Progenitor cell of endocrine pancreas (in vitro differentiated cells): ENCODE results near the gene FMN2. TPM values are rescaled to one million over a fixed set of nuclear protein-coding genes. Genes with fewer than 3 reads are reported as not detected.

ENCODE experiments used
- DNase-seq: peaks from one replicate; pipeline ENCODE4 v3.0.0; 2021; ENCODE audit warnings: low spot score; ENCODE audit not compliant: unreplicated experiment
- H3K27ac Mint-ChIP-seq: 2 replicates; pipeline ENCODE4 v1.8.0; 2021; ENCODE audit warnings: mild to moderate bottlenecking, moderate library complexity, mixed read lengths
- H3K27me3 Mint-ChIP-seq: 2 replicates; pipeline ENCODE4 v1.8.0; 2021; ENCODE audit warnings: mixed read lengths
- H3K36me3 Mint-ChIP-seq: 2 replicates; pipeline ENCODE4 v1.8.0; 2022; ENCODE audit warnings: mixed read lengths; ENCODE audit not compliant: insufficient read depth
- H3K4me1 Mint-ChIP-seq: 2 replicates; pipeline ENCODE4 v1.8.0; 2021; ENCODE audit warnings: low read depth, mixed read lengths
- H3K4me3 Mint-ChIP-seq: 2 replicates; pipeline ENCODE4 v1.8.0; 2021; ENCODE audit warnings: low read depth, mild to moderate bottlenecking, moderate library complexity, mixed read lengths
- H3K9me3 Mint-ChIP-seq: 2 replicates; pipeline ENCODE4 v1.8.0; 2021; ENCODE audit warnings: low read depth, mixed read lengths
- total RNA-seq: library from RNA; stranded (reverse); gene quantifications from 2 replicates; pipeline ENCODE4 v1.2.1, GENCODE V29; 2021
- TF ChIP-seq, protein P1 (sequence below): fragments of 200-600 bp; sonication (generic); IDR thresholded peaks from one replicate; pipeline ENCODE4 v1.5.0; 2021; ENCODE audit warnings: antibody characterized with exemption, mild to moderate bottlenecking; ENCODE audit not compliant: unreplicated experiment

The FMN2 gene
- total RNA-seq, 1 donor from 2014 or later, result 3.2 TPM

DNA sequence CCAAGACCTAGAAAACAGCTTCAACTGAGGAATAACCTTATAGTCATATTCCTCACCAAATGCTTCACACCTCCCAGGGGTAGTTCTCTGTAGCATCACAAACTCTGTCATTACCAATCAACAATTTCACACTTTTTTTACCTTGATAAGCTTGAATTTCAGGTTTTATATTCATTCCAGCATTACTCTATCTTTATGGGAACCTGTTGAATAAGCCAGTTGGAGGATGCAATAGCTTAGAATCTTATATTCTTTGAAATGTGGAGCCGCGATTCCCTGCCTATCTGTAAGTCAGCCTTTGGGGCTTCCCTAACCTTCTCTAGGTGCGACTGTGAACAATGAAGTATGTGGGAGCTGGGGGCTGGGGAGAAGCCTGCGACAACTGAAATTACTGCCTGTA lies 374.8 kb downstream of the FMN2 start:
- no peaks in the 10 kb centered on the region for H3K36me3 Mint-ChIP-seq
- no peaks in the 10 kb centered on the region for H3K9me3 Mint-ChIP-seq
- DNase-seq, result no peak
- H3K4me3 Mint-ChIP-seq, result no peak overlapping the region
- no peak overlapping the region for H3K27ac Mint-ChIP-seq
- TF ChIP-seq, protein P1, sequence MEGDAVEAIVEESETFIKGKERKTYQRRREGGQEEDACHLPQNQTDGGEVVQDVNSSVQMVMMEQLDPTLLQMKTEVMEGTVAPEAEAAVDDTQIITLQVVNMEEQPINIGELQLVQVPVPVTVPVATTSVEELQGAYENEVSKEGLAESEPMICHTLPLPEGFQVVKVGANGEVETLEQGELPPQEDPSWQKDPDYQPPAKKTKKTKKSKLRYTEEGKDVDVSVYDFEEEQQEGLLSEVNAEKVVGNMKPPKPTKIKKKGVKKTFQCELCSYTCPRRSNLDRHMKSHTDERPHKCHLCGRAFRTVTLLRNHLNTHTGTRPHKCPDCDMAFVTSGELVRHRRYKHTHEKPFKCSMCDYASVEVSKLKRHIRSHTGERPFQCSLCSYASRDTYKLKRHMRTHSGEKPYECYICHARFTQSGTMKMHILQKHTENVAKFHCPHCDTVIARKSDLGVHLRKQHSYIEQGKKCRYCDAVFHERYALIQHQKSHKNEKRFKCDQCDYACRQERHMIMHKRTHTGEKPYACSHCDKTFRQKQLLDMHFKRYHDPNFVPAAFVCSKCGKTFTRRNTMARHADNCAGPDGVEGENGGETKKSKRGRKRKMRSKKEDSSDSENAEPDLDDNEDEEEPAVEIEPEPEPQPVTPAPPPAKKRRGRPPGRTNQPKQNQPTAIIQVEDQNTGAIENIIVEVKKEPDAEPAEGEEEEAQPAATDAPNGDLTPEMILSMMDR, result no peak
- H3K27me3 Mint-ChIP-seq, result peaks cover 14% of the 10 kb centered on the region
- peaks cover 6% of the 10 kb centered on the region for H3K4me1 Mint-ChIP-seq

DNA sequence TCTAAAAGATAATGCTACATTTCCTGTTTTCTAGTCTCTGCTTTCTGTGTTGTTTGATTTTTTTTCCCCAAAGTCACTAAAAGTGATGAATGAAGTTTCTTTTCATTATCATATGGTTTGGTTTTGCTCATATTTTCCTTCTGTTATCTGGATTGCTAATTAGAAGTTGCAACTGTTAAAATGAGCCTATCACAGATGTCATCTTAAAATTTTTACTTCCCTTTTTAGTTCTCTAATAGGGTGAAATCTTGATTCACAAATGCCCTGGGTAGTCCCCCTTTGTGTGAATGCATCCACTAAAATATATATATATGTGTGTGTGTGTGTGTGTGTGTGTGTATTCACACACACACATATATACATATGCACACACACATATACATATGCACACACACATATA lies 376.2 kb downstream of the FMN2 start:
- Mint-ChIP-seq H3K4me1 (peaks cover 8% of the 10 kb centered on the region), H3K9me3 (no peaks in the 10 kb centered on the region), H3K27ac (no peak overlapping the region), H3K4me3 (no peak overlapping the region), H3K27me3 (peaks cover 10% of the 10 kb centered on the region), H3K36me3 (no peaks in the 10 kb centered on the region)
- no peak for DNase-seq
- TF ChIP-seq, protein P1, result no peak

DNA sequence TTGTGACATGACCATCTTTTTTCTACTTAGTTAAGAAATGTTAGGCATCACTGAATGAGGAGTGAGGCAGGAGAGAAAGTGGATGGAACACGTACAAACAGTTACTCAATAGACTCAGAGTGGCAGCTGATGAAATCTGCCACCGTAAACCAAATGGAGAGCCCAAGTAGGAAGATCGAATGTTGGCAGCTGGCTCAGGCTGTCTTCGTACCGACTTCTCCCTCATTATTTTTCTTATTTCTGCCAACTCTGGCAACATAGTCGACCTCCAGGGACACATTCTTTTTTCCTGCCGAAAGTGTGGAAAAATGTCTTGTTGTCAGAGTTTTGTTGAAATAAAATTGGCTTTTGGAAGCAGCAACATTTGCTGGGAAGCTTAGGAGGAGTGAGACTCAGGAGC lies 377.0 kb downstream of the FMN2 start:
- Mint-ChIP-seq H3K27ac (no peak overlapping the region), H3K36me3 (no peaks in the 10 kb centered on the region), H3K27me3 (peaks cover 8% of the 10 kb centered on the region), H3K4me3 (no peak overlapping the region), H3K9me3 (no peaks in the 10 kb centered on the region), H3K4me1 (peaks cover 10% of the 10 kb centered on the region)
- no peak for DNase-seq
- TF ChIP-seq, protein P1, result no peak

DNA sequence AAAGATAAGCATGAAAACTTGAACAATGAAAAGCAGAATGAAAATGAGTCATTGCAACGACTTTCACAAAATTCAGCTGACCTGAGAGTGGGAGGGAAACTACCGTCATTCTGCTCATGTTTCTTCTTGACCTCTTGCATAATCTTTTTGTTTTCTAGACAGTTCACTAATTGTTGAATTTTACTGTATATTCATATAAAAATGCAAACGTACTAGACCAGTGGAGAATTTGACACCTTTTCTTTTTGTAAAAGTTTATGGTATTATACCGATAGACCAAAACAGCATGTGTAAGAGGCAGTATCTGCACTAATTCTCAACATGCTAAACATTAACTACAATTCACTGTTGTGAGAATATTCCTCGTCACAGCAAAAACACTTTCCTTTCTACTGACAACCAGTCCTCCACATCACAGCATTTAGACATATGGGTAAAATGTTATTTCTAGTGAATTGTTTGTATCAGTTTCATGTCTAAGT lies 382.5 kb downstream of the FMN2 start:
- no peaks in the 10 kb centered on the region for H3K27me3 Mint-ChIP-seq
- H3K9me3 Mint-ChIP-seq, result no peaks in the 10 kb centered on the region
- H3K27ac Mint-ChIP-seq, result no peak overlapping the region
- TF ChIP-seq, protein P1, result no peak
- H3K36me3 Mint-ChIP-seq, result no peaks in the 10 kb centered on the region
- peaks cover 12% of the 10 kb centered on the region for H3K4me1 Mint-ChIP-seq
- DNase-seq, result no peak
- H3K4me3 Mint-ChIP-seq, result no peak overlapping the region

DNA sequence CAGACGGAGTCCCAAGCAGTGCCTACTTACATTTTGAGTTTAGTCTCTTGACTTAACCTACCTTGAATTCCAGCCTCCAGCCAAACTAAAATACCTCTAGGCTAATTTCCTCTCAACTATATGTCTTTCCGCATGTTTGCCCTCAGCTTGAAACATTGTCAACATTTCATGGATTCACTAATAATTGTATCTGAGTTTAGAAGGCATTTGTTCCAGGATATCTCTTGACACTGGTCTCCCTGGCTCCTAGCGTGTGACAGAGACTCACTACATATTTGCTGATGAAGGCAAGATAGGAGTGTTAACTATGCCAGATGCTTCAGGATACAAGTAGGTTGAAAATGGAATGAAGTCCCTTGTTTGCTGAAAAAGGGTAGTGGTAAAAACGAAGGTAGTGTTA lies 384.1 kb downstream of the FMN2 start:
- H3K4me1 Mint-ChIP-seq, result peaks cover 12% of the 10 kb centered on the region
- TF ChIP-seq, protein P1, result no peak

More for the DNA sequence above, 384.1 kb downstream of the FMN2 start:
- Mint-ChIP-seq H3K27me3 (no peaks in the 10 kb centered on the region), H3K9me3 (no peaks in the 10 kb centered on the region), H3K27ac (no peak overlapping the region), H3K36me3 (no peaks in the 10 kb centered on the region), H3K4me3 (no peak overlapping the region)
- DNase-seq, result no peak
